Hepatocyte (in vitro differentiated cells): Measurements from ENCODE around the gene MGST3. TPM values are rescaled to one million over a fixed set of nuclear protein-coding genes. Genes with fewer than 3 reads are reported as not detected.

Experiments
- DNase-seq: peaks from one replicate; pipeline ENCODE4 v3.0.0-alpha.2; 2016; ENCODE audit warnings: low spot score
- H2AFZ ChIP-seq: fragments of 200-600 bp; sonication (generic); 2 replicates; pipeline ENCODE4 v1.6.0; 2016; ENCODE audit warnings: antibody characterized with exemption, mild to moderate bottlenecking
- H3K27ac ChIP-seq: fragments of 200-600 bp; sonication (generic); 2 replicates; pipeline ENCODE4 v1.5.1; 2016; ENCODE audit warnings: mild to moderate bottlenecking
- H3K27me3 ChIP-seq: fragments of 200-600 bp; sonication (generic); 2 replicates; pipeline ENCODE4 v1.6.1; 2016
- H3K36me3 ChIP-seq: fragments of 200-600 bp; sonication (generic); replicated peaks from 2 replicates; pipeline ENCODE4 v1.5.1; 2016; ENCODE audit warnings: low read depth; ENCODE audit not compliant: insufficient read depth
- H3K4me1 ChIP-seq: fragments of 200-600 bp; sonication (generic); 2 replicates; pipeline ENCODE4 v1.5.1; 2016; ENCODE audit warnings: mild to moderate bottlenecking, moderate library complexity; ENCODE audit not compliant: insufficient read depth
- H3K4me2 ChIP-seq: fragments of 200-600 bp; sonication (generic); 2 replicates; pipeline ENCODE4 v1.6.0; 2016
- H3K4me3 ChIP-seq: fragments of 200-600 bp; sonication (generic); 2 replicates; pipeline ENCODE4 v1.5.1; 2016; ENCODE audit warnings: mild to moderate bottlenecking
- H3K79me2 ChIP-seq: fragments of 200-600 bp; sonication (generic); 2 replicates; pipeline ENCODE4 v1.6.0; 2017; ENCODE audit warnings: mild to moderate bottlenecking
- H3K9me2 ChIP-seq: fragments of 200-600 bp; sonication (generic); replicated peaks from 2 replicates; pipeline ENCODE4 v1.6.0; 2017; ENCODE audit warnings: mild to moderate bottlenecking; ENCODE audit not compliant: insufficient read depth
- H3K9me3 ChIP-seq: fragments of 200-600 bp; sonication (generic); 2 replicates; pipeline ENCODE4 v1.5.1; 2016; ENCODE audit warnings: low read depth, mild to moderate bottlenecking
- H4K20me1 ChIP-seq: fragments of 200-600 bp; sonication (generic); 2 replicates; pipeline ENCODE4 v1.6.0; 2016; ENCODE audit warnings: mild to moderate bottlenecking; ENCODE audit not compliant: insufficient read depth, poor library complexity, severe bottlenecking
- CTCF ChIP-seq: fragments of 200-600 bp; sonication (generic); IDR thresholded peaks from 2 replicates; pipeline ENCODE4 v1.5.1; 2016; ENCODE audit warnings: antibody characterized with exemption, mild to moderate bottlenecking; ENCODE audit not compliant: poor library complexity
- EZH2 ChIP-seq: fragments of 200-600 bp; sonication (generic); IDR thresholded peaks from 2 replicates; pipeline ENCODE4 v1.6.1; 2016; ENCODE audit warnings: antibody characterized with exemption, mild to moderate bottlenecking, borderline replicate concordance
- EZH2phosphoT487 ChIP-seq: fragments of 200-600 bp; sonication (generic); IDR thresholded peaks from one replicate; pipeline ENCODE4 v1.6.1; 2018; ENCODE audit warnings: antibody characterized with exemption, mild to moderate bottlenecking, low read depth, moderate library complexity; ENCODE audit not compliant: unreplicated experiment, severe bottlenecking
- WGBS: methylation state at CpG from one replicate; pipeline ENCODE4 v1.1.6; 2016; ENCODE audit warnings: low lambda C conversion rate; ENCODE audit errors: missing lambda C conversion rate; 5-methylcytosine and 5-hydroxymethylcytosine counted together
- polyA plus RNA-seq: library from polyadenylated mRNA; unstranded; fragments of >200 nt; fragmentation: Nextera tagmentation; extraction: Ambion mirVana; gene quantifications from 2 replicates; pipeline ENCODE4 v1.2.1, GENCODE V29; 2016
- total RNA-seq: library from RNA; depleted of rRNA; stranded (reverse); fragments of >200 nt; gene quantifications from 2 replicates; pipeline ENCODE4 v1.2.3, GENCODE V29; 2014

MGST3 gene
- total and polyA plus RNA-seq, 2 experiments from 2014 or later = 188 to 470 TPM

- H3K4me2 ChIP-seq = no peak overlapping the region
- no peaks in the 10 kb centered on the region for H4K20me1 ChIP-seq
- no peaks in the 10 kb centered on the region for H3K79me2 ChIP-seq
- no peak overlapping the region for H3K4me3 ChIP-seq
- no peak for DNase-seq
- H3K9me3 ChIP-seq = no peaks in the 10 kb centered on the region
- WGBS = 90% methylated on average over 7 of the region's 8 CpGs
- TF ChIP-seq EZH2phosphoT487 = no peak
- TF ChIP-seq CTCF = no peak
- TF ChIP-seq EZH2 = no peak
- H3K4me1 ChIP-seq = no peaks in the 10 kb centered on the region
- no peaks in the 10 kb centered on the region for H3K9me2 ChIP-seq
- H2AFZ ChIP-seq = no peak overlapping the region
- H3K36me3 ChIP-seq = no peaks in the 10 kb centered on the region
- H3K27ac ChIP-seq = no peak overlapping the region
- H3K27me3 ChIP-seq = no peaks in the 10 kb centered on the region
Measured at GRCh38 chr1:165616987-165617546, 14.0 kb upstream of the MGST3 start.

GRCh38 chr1:165619647-165620151 is 11.3 kb upstream of the MGST3 start:
- Histone ChIP-seq H3K4me1 (no peaks in the 10 kb centered on the region), H3K79me2 (no peaks in the 10 kb centered on the region), H4K20me1 (no peaks in the 10 kb centered on the region), H2AFZ (no peak overlapping the region), H3K4me3 (no peak overlapping the region), H3K9me3 (no peaks in the 10 kb centered on the region), H3K4me2 (no peak overlapping the region), H3K36me3 (no peaks in the 10 kb centered on the region), H3K9me2 (no peaks in the 10 kb centered on the region), H3K27ac (no peak overlapping the region), H3K27me3 (no peaks in the 10 kb centered on the region)
- 69% methylated on average over 1 of the region's 1 CpG for WGBS
- no peak for DNase-seq
- TF ChIP-seq EZH2phosphoT487 = no peak
- TF ChIP-seq CTCF = no peak
- no peak for TF ChIP-seq EZH2

- H4K20me1 ChIP-seq = no peaks in the 10 kb centered on the region
- TF ChIP-seq EZH2phosphoT487 (no peak), CTCF (no peak), EZH2 (no peak)
Measured at GRCh38 chr1:165623624-165624023, 7.4 kb upstream of the MGST3 start.

GRCh38 chr1:165624441-165624840 is 6.6 kb upstream of the MGST3 start:
- TF ChIP-seq EZH2phosphoT487 (no peak), CTCF (no peak), EZH2 (no peak)
- no peaks in the 10 kb centered on the region for H3K27me3 ChIP-seq
- H3K9me3 ChIP-seq = no peaks in the 10 kb centered on the region
- H3K79me2 ChIP-seq = no peaks in the 10 kb centered on the region
- H3K9me2 ChIP-seq = no peaks in the 10 kb centered on the region
- DNase-seq = no peak
- H3K27ac ChIP-seq = no peak overlapping the region
- H3K4me1 ChIP-seq = peaks cover 6% of the 10 kb centered on the region
- H3K36me3 ChIP-seq = no peaks in the 10 kb centered on the region
- H4K20me1 ChIP-seq = no peaks in the 10 kb centered on the region
- no peak overlapping the region for H3K4me3 ChIP-seq
- H3K4me2 ChIP-seq = no peak overlapping the region
- 88% methylated on average over 4 of the region's 4 CpGs for WGBS
- H2AFZ ChIP-seq = no peak overlapping the region

More at GRCh38 chr1:165623624-165624023, 7.4 kb upstream of the MGST3 start:
- no peak for DNase-seq
- Histone ChIP-seq H2AFZ (no peak overlapping the region), H3K27ac (no peak overlapping the region), H3K9me3 (no peaks in the 10 kb centered on the region), H3K9me2 (no peaks in the 10 kb centered on the region), H3K27me3 (no peaks in the 10 kb centered on the region), H3K4me3 (no peak overlapping the region), H3K4me1 (no peaks in the 10 kb centered on the region), H3K36me3 (no peaks in the 10 kb centered on the region), H3K79me2 (no peaks in the 10 kb centered on the region), H3K4me2 (no peak overlapping the region)
